OCI-LY3 (cell line): ENCODE data around the gene TMEM252.

Experiments used
- CTCF ChIP-seq: fragments of 200-600, 300-600 bp; sonication (generic); IDR thresholded peaks from 2 replicates; pipeline ENCODE4 v1.5.1; 2014; ENCODE audit warnings: antibody characterized with exemption, low read length, low read depth
- EZH2phosphoT487 ChIP-seq: fragments of 200-600 bp; shearing (Covaris generic); IDR thresholded peaks from 2 replicates; pipeline ENCODE4 v1.6.1; 2018; ENCODE audit warnings: antibody characterized with exemption, mixed run types, low read depth

GRCh38 chr9:68530618-68531017, 10.1 kb downstream of the TMEM252 start:
- TF ChIP-seq CTCF (no peak), EZH2phosphoT487 (no peak)
